ENCODE measurements around the gene TARM1.
"Not testable (repeated sequence)": the region's sequence is repeated elsewhere in the genome, so short reads cannot be mapped to it uniquely, and the experiment has no call there.

Gene TARM1

DNA sequence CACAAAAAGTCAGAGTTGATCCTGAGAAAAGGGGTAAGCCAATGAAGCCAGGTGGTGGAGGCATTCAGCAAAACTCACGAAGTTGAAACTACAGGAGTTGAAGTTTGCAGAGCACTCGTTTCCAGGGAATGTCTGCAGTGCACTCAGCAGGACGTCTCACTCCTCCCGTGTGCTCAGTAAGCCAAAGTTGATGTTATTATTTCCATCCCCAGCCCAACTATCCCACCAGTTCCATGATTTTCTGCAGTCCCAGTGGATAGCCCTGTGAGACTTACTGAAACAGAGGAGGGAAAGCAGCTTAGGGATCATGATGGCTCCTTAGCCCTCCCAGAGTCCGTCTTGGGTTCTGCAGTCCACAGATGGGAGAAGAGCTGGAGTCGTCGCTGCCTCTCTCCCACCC lies at the start of gene TARM1:
Gene TARM1 (minus strand): TSS at position 334 of the 400 bp plus-strand sequence. CDS start 25 bp downstream, at position 309.
- DNase-seq = no peak

DNA sequence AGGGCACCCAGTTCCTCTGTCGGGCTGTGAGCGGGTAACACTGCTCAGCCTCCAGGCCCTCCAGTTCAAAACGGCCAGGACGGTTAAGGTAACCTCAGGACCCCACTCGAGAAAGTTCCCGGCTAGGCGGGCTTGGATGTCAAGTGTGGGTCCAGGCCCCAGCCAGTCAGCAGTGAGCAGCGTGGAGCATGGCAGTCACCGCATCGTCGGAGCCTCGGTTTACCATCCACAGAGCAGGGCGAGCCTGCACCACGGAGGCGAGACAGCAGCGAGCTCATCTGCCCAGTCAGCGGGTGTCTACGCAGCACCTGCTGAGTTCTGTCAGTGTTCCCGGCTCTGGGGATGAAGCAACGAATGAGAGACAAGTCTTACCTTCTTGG lies 48.4 kb upstream of the TARM1 start:
- DNase-seq = no peak

DNA sequence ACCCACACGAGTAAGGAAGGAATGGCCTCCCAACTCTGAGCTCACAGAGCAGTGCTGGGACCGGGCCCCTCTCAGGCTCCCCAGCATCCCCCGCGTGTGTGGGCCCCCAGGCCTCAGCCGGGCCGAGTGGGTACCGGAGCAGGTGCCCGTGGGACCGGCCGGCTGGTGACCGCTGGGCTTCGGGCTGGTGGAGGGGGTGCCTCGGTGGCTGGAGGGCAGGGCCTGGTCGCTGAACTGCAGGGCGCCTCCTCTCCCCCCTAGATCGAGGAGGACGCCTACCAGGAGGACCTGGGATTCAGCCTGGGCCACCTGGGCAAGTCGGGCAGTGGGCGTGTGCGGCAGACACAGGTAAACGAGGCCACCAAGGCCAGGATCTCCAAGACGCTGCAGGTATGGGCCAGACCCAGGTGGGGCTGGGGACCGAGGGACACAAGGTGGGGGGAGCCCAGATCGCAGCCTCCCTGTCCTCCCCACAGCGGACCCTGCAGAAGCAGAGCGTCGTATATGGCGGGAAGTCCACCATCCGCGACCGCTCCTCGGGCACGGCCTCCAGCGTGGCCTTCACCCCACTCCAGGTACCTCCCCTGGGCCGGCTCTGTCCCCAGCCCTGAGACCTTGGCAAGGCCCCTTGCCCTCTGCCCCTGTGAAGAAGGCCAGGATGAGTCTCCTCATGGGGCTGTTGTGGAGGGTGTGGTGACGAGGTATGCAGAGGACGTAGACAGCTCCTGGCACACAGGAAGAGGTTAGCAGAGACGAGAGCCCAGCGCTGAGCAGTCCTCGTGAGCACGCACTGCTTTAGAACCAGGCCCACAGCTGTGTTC lies 47.8 kb upstream of the TARM1 start:
- DNase-seq = no peak

DNA sequence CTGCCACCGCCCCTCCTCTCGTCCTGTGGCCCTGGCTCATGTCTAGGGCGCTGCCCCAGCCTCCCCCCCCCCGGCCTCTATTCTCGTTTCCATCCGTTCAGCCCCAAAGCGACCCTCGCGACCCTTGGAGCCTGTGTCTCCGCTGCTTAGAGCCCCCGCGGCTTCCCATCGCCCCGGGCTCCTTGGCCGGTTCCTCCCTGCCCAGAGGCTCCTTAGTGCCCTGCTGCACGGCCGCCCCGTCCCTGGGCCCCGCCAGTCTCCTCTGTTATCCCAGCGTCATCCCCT lies 47.2 kb upstream of the TARM1 start:
- no peak for DNase-seq

DNA sequence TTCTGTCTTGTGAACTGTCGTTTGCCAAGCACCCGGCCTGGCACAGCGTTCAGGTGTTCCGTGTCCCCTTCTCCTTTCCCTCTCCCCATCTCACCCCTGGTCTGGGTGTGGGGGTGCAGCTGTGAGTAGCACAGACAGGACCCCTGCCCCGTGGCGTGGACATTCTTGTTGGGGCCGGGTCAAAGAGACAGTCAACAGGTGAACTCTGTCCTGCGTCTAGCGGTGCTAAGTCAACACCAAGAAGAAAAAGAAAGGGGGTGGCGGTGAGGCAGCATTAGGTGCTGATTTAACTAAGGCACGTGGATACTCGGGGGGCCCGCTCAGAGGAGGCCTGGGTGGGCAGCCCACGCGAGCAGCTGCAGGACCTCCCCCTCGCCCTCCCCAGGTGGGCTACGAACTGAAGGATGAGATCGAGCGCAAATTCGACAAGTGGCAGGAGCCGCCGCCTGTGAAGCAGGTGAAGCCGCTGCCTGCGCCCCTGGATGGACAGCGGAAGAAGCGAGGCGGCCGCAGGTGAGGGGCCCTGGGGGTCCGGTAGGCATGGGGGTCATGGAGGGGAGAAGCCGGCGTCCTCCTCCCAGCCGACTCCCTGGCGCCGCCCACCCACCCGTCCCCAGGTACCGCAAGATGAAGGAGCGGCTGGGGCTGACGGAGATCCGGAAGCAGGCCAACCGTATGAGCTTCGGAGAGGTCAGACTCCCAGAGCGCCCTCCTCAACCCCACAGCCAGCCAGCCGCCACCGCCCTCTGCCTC lies 46.7 kb upstream of the TARM1 start:
- no peak for DNase-seq

DNA sequence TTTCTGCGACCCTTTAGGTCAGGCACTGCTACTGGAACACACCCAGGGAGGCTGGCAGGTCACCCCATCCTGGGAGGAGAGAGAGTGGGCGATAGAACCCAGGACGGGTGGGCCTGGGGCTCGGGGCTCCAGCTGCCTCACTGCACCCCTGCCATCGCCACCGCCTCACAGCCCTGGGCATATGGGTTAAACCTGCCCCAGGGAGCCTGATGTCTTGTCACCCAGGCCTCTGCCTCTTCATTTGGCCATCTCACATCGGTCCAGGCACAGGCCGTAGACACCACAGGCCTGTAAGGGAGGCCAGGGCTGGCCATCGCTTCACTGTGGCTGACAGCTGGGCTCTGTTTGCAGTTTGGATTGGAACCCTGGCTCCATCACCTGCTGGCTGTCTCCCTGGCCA lies 44.5 kb upstream of the TARM1 start:
- no peak for DNase-seq

DNA sequence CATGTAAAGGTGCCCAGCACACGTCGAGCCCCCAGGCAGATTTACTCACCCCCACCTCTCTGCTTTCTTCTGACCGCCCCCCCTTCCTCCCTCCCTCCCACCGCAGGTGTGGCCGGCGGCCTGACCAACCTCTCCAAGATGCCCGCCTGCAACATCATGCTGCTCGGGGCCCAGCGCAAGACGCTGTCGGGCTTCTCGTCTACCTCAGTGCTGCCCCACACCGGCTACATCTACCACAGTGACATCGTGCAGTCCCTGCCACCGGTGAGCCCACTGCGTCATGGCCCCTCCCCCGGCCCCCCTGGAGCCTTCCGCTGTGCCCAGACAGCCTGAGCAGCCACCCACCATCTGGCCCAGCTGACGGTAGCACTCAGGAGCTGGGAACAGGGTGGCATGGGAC lies 43.2 kb upstream of the TARM1 start:
- no peak for DNase-seq

DNA sequence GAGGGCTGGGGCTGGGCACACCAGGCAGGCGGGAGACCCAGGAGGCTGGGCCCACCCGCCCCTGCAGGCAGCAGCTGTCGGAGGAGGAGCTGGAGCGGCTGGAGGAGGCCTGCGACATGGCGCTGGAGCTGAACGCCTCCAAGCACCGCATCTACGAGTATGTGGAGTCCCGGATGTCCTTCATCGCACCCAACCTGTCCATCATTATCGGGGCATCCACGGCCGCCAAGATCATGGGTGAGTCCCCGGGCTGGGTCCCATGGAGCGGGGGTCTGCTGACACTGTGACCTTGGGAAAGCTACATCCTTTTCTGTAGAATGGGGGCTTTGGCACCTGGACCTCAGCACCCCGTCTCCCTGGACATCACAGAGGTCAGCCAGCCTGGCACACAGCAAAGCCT lies 42.5 kb upstream of the TARM1 start:
- no peak for DNase-seq

DNA sequence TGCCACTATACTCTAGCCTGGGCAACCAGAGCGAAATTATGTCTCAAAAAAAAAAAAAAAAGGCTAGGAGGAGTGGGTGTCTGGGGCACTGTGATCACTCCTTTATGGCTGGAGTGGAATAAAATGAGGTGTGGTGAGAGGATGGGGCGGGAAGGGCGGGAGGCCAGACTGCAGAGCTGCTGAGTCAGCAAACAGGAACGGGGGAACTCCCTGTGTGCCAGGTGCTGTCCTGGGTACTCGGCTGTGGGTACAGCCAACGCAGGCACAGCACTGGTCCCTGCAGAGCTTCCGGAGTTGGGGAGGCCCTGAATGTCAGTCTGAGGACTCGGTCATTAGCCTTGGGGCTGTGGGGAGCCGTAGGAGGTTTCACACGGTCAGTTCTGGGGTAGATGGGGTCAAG lies 40.1 kb upstream of the TARM1 start:
- DNase-seq = no peak

DNA sequence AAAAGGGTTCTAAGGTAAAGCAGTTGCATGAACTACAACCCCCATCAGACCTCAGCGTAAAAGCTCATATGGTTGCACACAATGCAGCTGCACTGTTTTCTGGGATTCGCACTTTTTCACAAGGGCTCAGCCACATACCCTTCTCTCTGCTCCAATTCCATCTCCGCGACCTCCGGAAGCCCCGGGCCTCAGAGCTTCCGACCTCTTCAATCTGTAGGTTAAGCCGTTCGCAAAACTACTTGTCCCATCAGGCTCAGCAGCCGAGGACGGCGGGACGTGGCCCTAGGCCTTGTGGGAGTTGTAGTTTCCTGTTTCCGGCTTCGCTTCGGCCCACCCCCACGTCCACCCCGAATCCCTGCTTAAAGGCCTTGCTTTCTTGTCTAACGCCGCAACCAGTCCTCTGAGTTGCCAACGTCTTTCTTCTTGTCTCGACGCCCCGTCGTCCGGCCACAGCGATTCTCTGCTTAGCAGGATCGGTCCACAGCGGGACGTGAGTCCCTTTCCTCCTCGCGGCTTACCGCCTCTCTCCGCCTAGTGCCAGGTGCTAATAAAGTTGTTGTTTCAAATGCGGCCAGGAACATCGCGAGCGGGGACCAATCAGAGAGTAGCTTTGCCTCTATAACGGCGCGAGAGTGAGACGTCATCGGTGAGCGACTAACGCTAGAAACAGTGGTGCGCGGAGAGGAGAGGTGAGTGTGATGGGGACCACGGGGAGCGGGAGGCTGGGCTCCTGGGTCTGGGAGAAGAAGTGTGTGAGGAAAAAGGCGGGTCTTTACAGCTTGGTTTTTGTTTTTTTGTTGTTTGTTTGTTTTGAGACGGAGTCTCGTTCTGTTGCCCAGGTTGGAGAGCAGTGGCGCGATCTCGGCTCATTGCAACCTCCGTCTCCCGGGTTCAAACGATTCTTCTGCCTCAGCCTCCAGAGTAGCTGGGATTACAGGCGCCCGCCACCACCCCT lies 34.2 kb upstream of the TARM1 start, which contains the start of the genes PRPF31 and TFPT:
Gene PRPF31 (plus strand): TSS at position 646 of the 955 bp plus-strand sequence. CDS start 2,525 bp downstream, outside the sequence.
Gene TFPT (minus strand): TSS at position 549 of the 955 bp plus-strand sequence. CDS start 388 bp downstream, at position 161.
- peak; percentile 90 for DNase-seq

DNA sequence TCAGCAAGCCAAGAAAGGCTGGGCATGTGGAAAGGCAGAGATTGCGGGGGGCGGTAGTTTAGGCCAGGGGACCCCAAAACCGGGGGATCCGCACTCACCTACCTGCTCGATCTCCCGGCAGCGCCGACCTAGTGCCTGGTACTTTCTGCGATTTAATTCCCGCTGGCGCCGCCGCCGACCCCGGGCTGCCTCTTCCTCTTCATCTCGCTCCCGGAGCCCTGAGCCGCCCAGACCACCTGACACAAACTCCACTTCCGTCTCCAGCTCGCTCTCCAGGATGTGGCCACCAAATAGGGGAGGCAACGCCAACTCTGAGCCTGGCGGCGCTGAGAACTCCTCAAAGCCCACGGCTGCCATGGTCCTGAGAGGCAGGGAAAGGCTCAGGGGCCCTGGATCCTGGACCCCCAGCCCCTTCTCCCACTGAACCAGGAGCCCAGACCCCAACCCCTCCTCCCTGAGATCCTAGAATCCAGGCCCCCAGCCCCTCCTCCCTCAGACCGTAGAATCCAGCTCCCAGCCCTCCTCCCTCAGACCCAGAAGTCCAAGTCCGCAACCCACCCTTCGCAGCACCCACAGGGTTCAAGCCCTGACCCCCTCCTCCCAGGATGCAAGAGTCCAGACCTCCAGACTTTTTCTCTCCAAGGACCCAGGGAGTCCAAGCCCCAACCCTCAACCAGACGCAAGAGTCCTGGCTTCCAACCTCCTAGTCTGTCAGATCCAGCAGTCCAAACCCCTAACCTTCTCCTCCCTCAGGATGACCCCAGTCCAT lies 33.4 kb upstream of the TARM1 start:
- no peak for DNase-seq

DNA sequence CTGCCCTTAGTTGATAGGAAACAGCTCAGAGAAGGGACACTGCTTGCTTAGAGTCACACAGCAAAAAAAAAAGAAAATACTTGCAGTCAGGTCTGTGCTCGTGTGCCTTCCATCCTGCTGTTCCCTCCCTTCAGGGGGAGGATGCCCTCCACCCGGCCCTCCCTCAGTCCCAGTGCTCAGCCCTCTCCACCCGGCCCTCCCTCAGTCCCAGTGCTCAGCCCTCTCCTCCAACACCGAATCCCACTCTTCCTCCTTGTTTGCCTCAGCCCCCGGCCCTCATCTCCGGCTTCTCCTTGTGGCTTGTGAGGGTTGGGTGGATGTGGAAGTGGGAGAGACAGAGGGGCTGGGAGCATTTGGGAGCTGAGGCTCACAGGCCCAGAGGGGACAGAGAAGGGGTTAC lies 28.5 kb upstream of the TARM1 start:
- DNase-seq = no peak

DNA sequence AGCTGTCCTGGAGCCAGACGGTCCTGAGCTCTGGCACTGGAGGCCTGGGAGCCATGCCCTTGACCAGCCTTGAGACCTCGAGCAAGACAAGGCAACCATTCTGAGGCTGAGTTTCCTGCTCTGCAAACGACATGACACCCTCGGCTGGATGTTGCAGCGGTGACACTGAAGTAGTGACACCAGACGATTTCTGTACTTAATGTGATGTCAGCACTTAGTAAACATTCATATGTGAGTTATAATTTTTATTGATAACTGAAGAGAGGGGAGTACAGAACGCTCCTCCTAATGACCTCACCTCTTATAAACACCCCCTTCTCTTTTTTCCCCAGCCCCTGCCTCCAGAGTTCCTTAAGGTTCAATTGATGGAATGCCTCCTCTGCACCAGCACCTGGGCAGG lies 27.3 kb upstream of the TARM1 start:
- no peak for DNase-seq

DNA sequence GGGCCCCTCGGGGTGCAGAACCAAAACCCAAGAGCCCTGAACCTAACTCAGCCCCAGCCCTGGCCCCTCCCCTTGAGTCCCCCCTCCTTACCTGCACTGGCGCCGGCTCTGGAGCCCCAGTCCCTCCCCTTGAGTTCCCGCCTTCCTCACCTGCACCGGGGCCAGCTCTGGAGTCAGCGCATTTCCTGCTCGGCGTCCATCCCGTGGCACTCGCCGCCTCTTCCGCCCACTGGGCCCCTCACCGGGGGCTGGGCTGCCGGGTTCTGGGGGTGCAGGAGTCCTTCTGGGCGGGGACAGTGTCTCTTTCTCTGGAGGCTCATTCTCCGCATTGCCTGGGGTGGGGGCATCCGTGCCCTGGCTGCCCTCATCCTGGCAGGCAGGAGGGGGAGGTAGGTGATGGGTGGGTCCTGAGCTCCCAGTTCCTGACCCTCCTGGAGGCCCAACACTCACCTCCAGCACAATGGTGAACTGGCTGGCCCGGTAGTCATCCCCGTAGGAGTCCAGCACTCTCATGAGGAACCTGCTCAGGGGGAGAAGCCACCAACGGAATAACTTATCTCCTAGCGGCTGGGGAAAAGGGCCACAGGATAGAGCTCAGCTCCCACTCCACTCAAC lies 26.8 kb upstream of the TARM1 start:
- DNase-seq = no peak

DNA sequence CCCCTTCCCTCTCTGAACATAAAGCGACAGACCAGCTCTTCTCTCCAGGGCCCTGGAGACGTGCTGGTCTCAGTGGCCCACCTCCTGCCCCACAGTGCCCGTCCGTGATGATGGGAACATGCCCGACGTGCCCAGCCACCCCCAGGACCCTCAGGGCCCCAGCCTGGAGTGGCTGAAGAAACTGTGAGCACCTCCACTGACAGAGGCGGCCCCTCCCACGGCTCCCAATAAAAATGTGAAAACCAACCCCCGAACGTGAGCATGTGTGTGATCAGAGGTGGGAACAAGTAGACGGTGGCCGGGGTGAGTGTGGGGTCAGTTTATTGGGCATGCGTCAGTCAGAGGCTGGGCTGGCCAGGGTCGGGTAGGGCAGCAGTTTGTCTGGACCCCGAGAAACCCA lies 25.6 kb upstream of the TARM1 start:
- DNase-seq = no peak

DNA sequence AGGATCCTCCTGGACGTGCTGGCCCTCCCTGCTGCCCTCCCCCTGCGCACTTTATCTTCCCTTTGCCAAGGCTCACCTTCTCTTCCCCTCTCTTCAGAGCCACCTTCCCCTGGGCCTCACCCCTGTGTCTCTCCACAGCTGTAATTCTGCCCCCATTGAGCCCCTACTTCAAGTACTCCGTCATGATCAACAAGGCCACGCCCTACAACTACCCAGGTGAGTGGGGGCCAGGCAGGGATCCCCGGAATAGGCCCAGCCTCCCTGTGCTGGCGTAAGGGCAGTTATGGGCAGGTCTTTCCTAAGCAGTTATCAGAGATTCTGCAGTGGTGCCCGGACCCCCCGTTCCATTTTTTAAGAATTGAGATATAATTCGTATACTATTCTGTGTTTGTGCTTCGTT lies 24.6 kb upstream of the TARM1 start:
- no peak for DNase-seq

DNA sequence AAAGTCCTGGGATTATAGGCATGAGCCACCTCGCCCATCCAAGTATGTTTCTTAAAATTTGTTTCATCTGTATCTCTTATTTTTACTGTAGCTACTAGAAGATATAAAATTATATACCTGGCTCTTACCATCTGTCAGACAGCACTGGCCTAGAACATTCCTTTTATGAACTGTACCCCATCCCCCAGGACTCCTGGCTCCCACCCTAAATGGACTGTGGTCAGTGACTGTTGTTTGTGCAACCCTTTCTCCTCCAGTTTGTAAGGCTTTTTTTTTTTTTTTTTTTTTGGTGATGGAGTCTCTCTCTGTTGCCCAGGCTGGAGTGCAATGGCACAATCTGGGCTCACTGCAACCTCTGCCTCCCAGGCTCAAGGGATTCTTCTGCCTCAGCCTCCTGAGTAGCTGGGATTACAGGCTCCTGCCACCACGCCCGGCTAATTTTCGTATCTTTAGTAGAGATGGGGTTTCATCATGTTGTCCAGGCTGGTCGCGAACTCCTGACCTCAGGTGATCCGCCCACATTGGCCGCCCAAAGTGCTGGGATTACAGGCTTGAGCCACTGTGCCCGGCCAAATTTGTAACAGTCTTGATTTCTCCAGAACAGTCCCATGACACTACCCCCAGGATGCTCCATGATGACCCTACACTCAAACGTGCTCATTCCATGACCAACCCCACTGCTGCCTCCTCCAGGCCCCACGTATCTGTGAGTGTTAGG lies 24.0 kb upstream of the TARM1 start:
- no peak for DNase-seq

DNA sequence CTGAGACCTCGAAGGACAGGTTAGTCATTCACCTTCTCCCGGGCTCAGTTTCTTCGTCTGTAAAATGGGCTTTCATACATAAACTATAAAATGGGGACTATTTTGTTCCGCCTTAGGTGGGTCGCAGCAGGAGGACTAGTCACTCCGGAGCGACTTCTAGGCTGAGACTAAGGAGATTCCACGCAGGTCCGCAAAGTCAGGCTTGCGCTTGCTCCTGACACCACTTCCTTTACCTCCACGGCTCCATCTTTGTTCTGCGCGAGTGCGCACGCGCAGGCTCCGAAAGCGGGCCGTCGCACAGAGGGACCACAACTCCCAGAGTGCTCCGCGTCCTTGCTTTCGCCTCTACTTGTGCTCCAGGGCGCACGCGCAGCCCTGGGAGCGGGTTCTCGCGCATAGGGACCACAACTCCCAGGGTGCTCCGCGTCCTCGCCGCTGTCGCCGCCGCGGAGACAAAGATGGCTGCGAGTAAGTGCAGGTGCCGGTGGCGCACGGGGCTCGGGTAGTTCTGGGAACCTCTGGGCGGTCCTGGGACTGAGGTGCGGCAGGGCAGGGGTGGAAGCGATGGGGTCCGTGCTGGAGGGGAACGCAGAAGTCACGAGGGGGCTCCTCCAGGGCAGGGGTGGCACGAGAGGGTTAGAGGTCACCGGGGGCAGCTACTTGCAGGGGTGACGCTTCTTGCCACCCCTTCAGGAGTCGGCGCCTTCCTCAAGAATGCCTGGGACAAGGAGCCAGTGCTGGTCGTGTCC lies 21.4 kb upstream of the TARM1 start, which contains the start of gene NDUFA3:
Gene NDUFA3 (plus strand): TSS at position 435 of the 749 bp plus-strand sequence. CDS start 24 bp downstream, at position 459.
- DNase-seq = peak; percentile 96

DNA sequence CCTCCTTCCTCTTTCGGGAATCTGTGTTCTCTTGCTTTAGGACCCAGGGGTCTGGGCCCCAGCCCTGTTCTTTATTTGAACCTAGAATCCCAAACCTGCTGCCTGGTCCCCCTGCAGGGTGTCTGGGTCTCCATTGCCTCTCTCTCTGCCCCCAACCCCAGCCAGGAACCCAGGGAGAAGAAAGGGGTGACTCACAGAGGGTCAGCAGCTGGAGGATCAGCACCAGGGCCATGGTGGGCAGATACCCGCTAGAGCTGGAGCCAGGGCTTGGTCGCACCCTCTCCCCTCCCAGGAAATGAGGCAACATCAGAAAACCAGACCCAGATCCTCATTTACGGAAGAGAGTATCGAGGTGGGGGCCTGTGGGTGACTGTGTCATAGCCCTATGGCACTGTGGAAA lies 19.4 kb upstream of the TARM1 start, which contains the start of gene OSCAR:
Gene OSCAR (minus strand): TSS at position 243 of the 400 bp plus-strand sequence. CDS start 11 bp downstream, at position 232.
- DNase-seq = no peak

DNA sequence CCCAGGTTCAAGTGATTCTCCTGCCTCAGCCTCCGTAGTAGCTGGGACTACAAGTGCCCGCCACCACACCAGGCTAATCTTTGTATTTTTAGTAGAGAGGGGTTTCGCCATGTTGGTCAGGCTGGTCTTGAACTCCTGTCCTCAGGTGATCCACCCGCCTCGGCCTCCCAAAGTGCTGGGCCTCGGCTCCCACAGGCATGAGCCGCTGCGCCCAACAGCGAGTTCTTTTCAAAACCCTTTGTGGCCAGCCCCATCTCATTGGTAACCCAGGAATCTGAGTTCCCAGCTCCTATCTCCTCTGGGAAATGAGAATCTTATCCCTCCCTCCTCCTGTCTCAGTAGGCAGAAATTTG lies 18.7 kb upstream of the TARM1 start:
- not testable (repeated sequence) for DNase-seq
